Parathyroid adenoma (tissue), 2 donors: Measurements from ENCODE around the gene LBHD2.
A peak's percentile ranks its signal among the peaks of the same experiment; 100 is the strongest.

ENCODE experiments used
- H2AFZ ChIP-seq: fragments of 300-600 bp; sonication (generic); one replicate; pipeline ENCODE4 v1.7.0; 2017; ENCODE audit warnings: antibody characterized with exemption, mild to moderate bottlenecking
- H3K27ac ChIP-seq: fragments of 300-600 bp; sonication (generic); one replicate; pipeline ENCODE4 v1.7.0; 2017
- H3K27me3 ChIP-seq: fragments of 300-600 bp; sonication (generic); one replicate; pipeline ENCODE4 v1.7.0; 2017; ENCODE audit warnings: low read length; ENCODE audit not compliant: control insufficient read depth, insufficient read depth
- H3K36me3 ChIP-seq: fragments of 300-600 bp; sonication (generic); one replicate; pipeline ENCODE4 v1.7.0; 2017; ENCODE audit warnings: low read length; ENCODE audit not compliant: control insufficient read depth, insufficient read depth
- H3K4me1 ChIP-seq: fragments of 300-600 bp; sonication (generic); one replicate; pipeline ENCODE4 v1.7.0; 2017; ENCODE audit warnings: control low read depth
- H3K4me2 ChIP-seq: fragments of 300-600 bp; sonication (generic); one replicate; pipeline ENCODE4 v1.7.0; 2017; ENCODE audit warnings: low read length
- H3K4me3 ChIP-seq: fragments of 300-600 bp; sonication (generic); one replicate; pipeline ENCODE4 v1.7.0; 2017; ENCODE audit warnings: low read depth, low read length
- H3K79me2 ChIP-seq: fragments of 300-600 bp; sonication (generic); one replicate; pipeline ENCODE4 v1.7.0; 2017; ENCODE audit warnings: control low read depth
- H3K9ac ChIP-seq: fragments of 300-600 bp; sonication (generic); one replicate; pipeline ENCODE4 v1.7.0; 2017; ENCODE audit warnings: mild to moderate bottlenecking
- H3K9me3 ChIP-seq: fragments of 300-600 bp; sonication (generic); one replicate; pipeline ENCODE4 v1.7.0; 2017; ENCODE audit warnings: low read length; ENCODE audit not compliant: control insufficient read depth
- CTCF ChIP-seq: fragments of 300-600 bp; sonication (generic); IDR thresholded peaks from one replicate; pipeline ENCODE4 v1.7.0; 2017; ENCODE audit warnings: antibody characterized with exemption, mild to moderate bottlenecking
- donor health status: primary hyperparathyroidism.

The LBHD2 gene

GRCh38 chr14:103104389-103104653 is 20.3 kb downstream of the LBHD2 start:
- Histone ChIP-seq H3K4me3 (peak overlapping the region; percentile 33), H3K36me3 (no peaks in the 10 kb centered on the region), H3K9me3 (no peaks in the 10 kb centered on the region), H3K27ac (no peak overlapping the region), H3K4me1 (peaks cover 16% of the 10 kb centered on the region), H3K9ac (no peak overlapping the region), H3K4me2 (peak overlapping the region; percentile 84), H2AFZ (peak overlapping the region; percentile 76), H3K79me2 (no peaks in the 10 kb centered on the region), H3K27me3 (peaks cover 3% of the 10 kb centered on the region)
- TF ChIP-seq CTCF, result no peak

GRCh38 chr14:103104654-103105452 is 20.8 kb downstream of the LBHD2 start:
- Histone ChIP-seq H3K36me3 (no peaks in the 10 kb centered on the region), H3K4me2 (peak overlapping the region; percentile 84), H3K9ac (no peak overlapping the region), H3K9me3 (no peaks in the 10 kb centered on the region), H2AFZ (peak overlapping the region; percentile 76), H3K4me3 (peak overlapping the region; percentile 33), H3K27ac (no peak overlapping the region), H3K27me3 (peaks cover 3% of the 10 kb centered on the region), H3K4me1 (peaks cover 19% of the 10 kb centered on the region), H3K79me2 (no peaks in the 10 kb centered on the region)
- TF ChIP-seq CTCF, result peak; percentile 99

- Histone ChIP-seq H3K4me3 (no peak overlapping the region), H3K27me3 (peaks cover 3% of the 10 kb centered on the region), H3K27ac (no peak overlapping the region), H3K36me3 (no peaks in the 10 kb centered on the region), H3K4me2 (no peak overlapping the region), H3K9me3 (no peaks in the 10 kb centered on the region), H3K4me1 (peaks cover 27% of the 10 kb centered on the region), H2AFZ (peak overlapping the region; percentile 7), H3K9ac (no peak overlapping the region), H3K79me2 (no peaks in the 10 kb centered on the region)
- peak; percentile 30 for TF ChIP-seq CTCF
Measured at GRCh38 chr14:103105580-103106150, 21.7 kb downstream of the LBHD2 start.

GRCh38 chr14:103107455-103107854 is 23.4 kb downstream of the LBHD2 start:
- Histone ChIP-seq H3K79me2 (no peaks in the 10 kb centered on the region), H3K4me2 (no peak overlapping the region), H3K27me3 (peaks cover 3% of the 10 kb centered on the region), H3K9me3 (no peaks in the 10 kb centered on the region), H2AFZ (no peak overlapping the region), H3K4me3 (no peak overlapping the region), H3K4me1 (peaks cover 45% of the 10 kb centered on the region), H3K27ac (no peak overlapping the region), H3K36me3 (no peaks in the 10 kb centered on the region), H3K9ac (no peak overlapping the region)
- TF ChIP-seq CTCF, result no peak
